HG02943 (cell line): ENCODE data around the gene ARHGAP4.

Source experiments
- ATAC-seq: cut with Tn5 transposase; IDR thresholded peaks from one replicate; pipeline ENCODE4 v1.9.1; 2021; ENCODE audit warnings: mild to moderate bottlenecking, low read depth, moderate library complexity; ENCODE audit not compliant: unreplicated experiment

The ARHGAP4 gene

GRCh38 chrX:153909024-153909979 is 16.8 kb downstream of the ARHGAP4 start:
- ATAC-seq, result no peak

- ATAC-seq, result no peak
Measured at GRCh38 chrX:153908219-153908860, 17.7 kb downstream of the ARHGAP4 start.

- ATAC-seq, result no peak
Measured at GRCh38 chrX:153907456-153907855, 18.6 kb downstream of the ARHGAP4 start.

- ATAC-seq, result no peak
Measured at GRCh38 chrX:153906126-153906917, 19.7 kb downstream of the ARHGAP4 start.

- ATAC-seq, result no peak
Measured at GRCh38 chrX:153905481-153906095, 20.5 kb downstream of the ARHGAP4 start.

GRCh38 chrX:153903991-153904957 is 21.8 kb downstream of the ARHGAP4 start, which contains the start of gene AVPR2:
Gene AVPR2, plus strand, starts transcription at chrX:153904673. Its CDS starts 473 bp downstream, at chrX:153905146.
- ATAC-seq, result no peak

GRCh38 chrX:153903238-153903980 is 22.7 kb downstream of the ARHGAP4 start:
- ATAC-seq, result no peak

- no peak for ATAC-seq
Measured at GRCh38 chrX:153902385-153902784, 23.7 kb downstream of the ARHGAP4 start.

GRCh38 chrX:153901753-153902140 is 24.3 kb downstream of the ARHGAP4 start:
- no peak for ATAC-seq

- no peak for ATAC-seq
Measured at GRCh38 chrX:153900831-153901752, 25.0 kb downstream of the ARHGAP4 start.

- ATAC-seq, result no peak
Measured at GRCh38 chrX:153897899-153898298, 28.2 kb downstream of the ARHGAP4 start.

GRCh38 chrX:153889123-153889522 is 36.9 kb downstream of the ARHGAP4 start:
- no peak for ATAC-seq

GRCh38 chrX:153888344-153888743 is 37.7 kb downstream of the ARHGAP4 start:
- ATAC-seq, result no peak

GRCh38 chrX:153887385-153887784 is 38.7 kb downstream of the ARHGAP4 start:
- no peak for ATAC-seq

GRCh38 chrX:153886915-153887314 is 39.1 kb downstream of the ARHGAP4 start:
- no peak for ATAC-seq

- ATAC-seq, result no peak
Measured at GRCh38 chrX:153885968-153886903, 39.8 kb downstream of the ARHGAP4 start, which contains the start of gene L1CAM. Gene L1CAM, minus strand, starts transcription at chrX:153886173. Its CDS starts 10,337 bp downstream, at chrX:153875836.
